DMS53 treated with DMSO at 0.1 percent for 48 hours (cell line): Measurements from ENCODE around the gene BAZ2A.
"Not testable (repeated sequence)": the region's sequence is repeated elsewhere in the genome, so short reads cannot be mapped to it uniquely, and the experiment has no call there.

Experiments
- DNase-seq: peaks from one replicate; lab custom pipeline; 2025; ENCODE audit not compliant: unreplicated experiment; lab: John Stamatoyannopoulos, UW

BAZ2A gene

DNA sequence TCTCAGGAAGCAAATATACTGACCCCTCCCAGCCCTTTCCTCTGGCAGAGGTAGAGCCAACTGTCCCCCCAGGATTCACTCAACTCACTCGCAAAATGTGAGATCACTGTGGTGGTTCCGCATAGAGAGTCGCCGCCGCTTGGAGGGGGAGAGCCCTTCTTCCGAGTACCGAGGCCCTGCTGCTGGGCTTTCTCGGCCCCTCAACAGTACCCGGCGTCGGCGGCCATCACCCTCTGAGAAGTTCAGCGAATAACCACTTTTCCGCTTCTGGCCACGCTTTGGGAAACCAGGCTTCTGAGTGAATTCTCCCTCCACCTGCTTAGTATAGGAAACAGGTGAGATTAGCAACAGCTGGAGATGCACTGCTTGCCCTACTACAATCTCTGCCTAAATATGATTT is 31.1 kb downstream of the BAZ2A start:
- DNase-seq: no peak

DNA sequence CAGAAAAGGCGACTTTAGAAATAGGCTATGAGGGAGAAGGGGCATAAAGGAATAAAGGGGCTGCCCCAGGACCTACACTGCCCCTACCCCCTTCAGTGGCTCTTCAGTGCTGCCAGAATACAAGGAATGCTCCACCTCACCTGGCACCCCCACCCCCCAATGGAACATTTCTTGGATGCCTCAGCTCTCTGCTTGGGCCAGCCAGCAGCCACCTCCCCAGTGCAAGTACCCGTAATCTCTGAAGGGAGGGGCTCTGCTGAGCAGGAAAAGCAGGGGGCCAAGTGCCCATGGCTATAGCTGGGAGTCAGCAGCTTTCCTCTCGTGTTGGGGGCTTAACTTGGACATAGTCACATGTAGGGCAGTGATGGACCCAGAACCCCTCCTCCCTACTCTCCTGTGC is 33.3 kb downstream of the BAZ2A start:
- DNase-seq: no peak

DNA sequence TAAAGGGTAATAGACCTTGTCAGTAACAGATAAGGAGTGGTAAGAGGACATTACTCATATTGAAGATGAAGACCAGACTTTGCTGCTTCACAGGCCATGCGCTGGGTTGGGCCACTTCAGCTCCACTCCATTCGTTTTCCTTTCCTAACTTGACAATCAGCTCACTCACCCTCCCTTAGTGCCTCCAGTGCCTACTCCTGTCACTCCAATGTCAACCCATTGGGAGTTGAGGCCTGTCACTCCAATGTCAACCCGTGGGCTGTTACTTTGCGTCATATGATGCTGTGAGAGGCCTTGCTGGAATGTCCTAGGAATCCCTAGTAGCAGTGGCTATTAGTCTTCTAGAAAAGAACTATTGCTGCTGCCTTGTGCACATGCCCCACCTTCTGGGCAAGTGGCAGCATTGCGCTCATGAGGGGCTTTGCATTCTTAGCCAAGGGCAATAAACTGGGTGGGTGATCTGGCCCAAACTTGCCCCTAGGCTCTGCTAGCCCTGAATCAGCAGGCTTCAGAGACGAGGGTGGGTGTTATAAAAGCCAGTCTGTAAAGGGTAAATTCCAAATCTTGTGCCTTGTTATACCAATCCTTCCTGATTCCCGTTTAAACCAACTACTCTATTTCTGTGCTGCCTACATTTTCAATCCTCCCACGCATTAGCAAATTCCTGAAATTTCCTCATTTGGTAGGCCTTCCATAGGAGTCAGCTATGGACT is 36.1 kb downstream of the BAZ2A start:
- DNase-seq: peak; percentile 27

DNA sequence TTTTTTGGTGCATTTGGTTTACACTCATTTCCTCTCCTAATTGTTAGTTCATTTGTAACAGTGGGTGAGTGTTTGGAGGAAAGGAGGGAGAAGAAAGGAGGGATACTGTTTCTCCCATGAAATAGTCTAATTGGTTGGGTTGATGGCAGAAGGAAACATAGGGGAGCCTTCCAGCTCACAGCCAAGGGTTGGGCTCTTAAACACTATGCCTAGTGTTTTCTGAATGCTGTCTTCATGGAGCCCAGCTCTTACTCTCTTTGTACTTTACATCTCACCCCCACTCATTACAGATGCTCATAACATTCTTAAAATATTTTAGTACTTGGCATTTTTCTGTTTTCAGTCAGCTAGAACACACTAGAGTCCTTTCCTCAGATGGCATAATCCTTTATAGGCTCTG is 38.2 kb downstream of the BAZ2A start:
- no peak for DNase-seq

DNA sequence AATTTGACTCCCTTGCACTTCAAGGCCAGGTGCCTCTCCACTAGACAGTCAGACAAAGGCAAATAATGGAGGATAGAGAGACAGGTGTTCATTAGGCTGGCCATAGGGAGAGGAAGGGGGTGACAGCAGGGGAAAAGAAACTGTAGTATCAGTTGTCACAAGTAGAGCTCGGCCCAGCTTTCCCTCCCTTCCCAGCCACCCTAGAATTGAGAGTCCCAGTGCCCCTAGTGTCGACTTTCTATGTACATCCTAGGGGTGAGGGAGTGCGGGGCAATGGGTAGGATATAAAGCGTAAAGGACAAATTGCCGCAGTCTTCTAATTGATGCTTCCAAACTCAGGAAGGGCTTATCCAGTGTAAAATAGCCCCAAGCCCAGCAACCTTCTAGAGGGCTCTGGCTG is 39.0 kb downstream of the BAZ2A start:
- DNase-seq: peak; percentile 68

DNA sequence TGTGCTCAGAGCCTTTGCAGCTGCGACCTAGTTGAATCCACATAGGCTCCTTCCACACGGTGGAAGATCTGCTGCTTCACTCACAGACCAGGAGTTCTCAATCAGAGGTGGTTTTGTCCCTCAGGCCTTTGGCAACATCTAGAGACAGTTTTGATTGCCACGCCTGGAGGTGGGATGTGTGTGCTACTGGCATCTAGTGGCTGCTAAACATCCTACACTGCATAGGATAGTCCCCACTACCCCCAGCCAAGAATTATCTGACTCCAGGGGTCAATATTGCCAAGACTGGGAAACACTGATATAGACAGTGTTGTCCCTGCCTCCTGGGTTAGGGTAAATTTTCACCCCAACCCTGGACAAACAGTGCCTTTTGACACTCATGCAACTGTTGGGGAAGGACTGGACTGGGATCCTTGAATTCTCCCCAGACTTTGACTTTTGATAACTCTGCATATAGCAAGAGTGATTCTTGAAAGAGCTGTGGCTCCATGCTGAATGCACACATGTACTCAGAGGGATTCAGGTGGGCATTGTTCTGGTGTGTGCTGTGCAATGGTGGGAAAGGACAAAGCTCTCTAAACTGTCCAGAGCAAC is 39.8 kb downstream of the BAZ2A start:
- no peak for DNase-seq

DNA sequence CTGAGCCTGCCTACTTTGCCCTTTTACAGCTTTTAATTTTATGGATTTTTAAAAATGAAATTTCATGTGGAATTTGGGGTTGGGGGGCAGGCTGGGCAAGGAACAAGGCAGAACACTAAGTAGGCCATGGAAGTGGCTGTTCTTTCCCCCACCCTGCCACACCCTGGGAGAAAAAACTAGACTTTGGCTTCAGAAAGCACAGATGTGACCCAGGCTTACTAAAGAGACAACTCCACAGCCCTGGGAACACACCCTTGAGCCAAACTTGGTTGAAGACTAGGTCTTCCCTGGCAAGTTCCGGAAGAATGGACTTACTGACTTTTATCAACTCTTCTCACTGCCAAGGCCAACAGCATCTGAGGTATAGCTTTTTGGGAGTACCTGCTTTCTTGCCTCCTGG is 40.3 kb downstream of the BAZ2A start:
- DNase-seq: no peak

DNA sequence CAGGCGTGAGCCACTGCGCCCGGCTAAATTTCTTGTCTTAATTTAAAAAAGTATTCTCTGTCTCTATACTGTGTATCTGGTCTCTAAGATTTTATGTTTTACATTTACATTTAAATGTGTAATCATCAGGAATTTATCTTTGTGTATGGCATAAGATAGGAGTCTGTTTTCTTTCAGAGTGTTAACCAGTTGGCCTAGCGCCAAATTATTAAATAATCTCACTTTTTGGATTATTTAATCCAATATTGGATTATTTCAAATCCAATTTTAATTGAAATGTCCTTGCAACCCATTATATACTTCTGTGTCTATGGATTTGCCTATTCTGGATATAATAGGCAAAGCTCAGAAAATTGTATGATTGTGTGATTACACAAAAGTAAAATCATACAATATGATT is 45.0 kb downstream of the BAZ2A start:
- DNase-seq: no peak

DNA sequence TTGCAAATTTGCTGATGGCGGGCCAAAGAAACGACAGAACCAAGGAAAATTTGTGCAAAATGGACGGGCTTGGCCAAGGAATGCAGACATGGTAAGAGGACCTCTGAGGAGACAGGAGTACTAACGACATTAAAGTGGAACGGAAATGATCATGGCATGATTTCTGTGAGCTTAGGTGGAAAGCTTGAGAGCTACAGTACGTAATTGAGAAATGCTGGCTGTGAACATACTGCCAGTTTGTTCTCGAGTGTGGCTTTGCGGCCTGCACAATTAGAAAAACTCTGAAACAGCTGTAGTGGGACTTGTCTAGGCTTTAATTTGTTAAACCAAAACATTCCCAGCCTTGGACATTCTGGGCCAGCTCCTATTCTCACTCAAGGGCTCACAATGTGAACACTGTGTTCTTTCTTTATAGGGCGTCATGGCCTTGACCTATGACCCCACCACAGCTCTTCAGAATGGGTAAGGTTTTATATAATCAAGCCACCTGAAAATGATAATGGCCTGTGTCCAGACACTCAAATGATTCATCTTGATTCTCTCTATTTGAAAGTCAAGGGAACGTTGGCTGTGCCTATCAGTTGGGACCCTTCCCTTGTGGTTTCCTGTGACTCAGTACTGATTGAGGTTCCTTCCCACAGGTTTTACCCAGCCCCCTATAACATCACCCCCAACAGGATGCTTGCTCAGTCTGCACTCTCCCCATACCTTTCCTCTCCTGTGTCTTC is 48.5 kb downstream of the BAZ2A start:
- DNase-seq: no peak

DNA sequence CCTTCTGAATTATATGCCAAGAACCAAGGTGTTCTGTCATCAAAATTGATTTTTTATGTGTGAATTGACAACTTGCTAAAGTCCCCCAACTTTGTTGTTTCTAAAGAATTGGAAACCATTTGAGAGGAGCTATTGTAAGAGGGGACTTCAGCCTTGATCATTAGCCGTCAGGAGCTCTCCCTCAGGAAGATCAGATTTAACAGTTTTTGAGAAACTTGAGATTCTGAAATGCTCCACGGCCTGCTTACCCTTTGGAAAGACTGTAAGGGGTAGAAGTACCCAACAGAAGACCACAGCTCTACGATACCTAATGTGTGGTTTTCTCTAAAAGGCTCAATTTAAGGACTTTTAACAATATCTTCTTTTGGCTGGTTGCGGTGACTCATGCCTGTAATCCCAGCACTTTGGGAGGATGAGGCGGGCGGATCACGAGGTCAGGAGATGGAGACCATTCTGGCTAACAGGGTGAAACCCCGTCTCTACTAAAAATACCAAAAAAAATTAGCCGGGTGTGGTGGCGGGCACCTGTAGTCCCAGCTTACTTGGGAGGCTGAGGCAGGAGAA is 51.1 kb downstream of the BAZ2A start:
- DNase-seq: no peak

DNA sequence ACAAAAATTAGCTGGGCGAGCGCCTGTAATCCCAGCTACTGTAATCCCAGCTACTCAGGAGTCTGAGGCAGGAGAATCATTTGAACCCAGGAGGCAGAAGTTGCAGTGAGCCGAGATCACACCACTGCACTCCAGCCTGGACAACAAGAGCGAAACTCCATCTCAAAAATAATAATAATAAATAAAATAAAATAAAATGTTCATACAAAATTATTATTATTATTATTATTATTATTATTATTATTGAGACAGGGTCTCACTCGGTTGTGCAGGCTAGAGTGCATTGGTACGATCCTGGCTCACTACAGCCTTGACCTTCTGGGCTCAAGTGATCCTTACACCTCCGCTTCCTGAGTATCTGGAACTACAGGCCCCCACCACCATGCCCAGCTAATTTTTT is 52.9 kb downstream of the BAZ2A start:
- DNase-seq: not testable (repeated sequence)

DNA sequence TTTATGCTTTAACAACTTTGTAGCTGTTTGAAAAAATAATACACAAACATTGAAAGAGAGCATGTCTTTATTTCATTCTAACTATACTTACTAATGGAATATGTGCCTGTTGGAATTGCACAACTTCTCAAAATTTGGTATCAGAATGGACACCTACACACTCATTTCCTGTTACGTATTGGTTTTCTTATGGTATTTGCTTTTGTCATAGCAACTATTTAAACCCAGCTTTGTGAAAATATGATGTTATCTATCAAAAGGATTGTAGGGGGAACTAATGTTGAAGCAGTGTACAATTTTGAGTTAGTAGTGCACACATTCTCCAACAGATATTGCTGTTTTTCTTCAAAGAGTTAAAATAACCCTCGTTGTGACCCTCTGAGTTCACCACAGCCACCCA is 55.9 kb downstream of the BAZ2A start:
- no peak for DNase-seq

DNA sequence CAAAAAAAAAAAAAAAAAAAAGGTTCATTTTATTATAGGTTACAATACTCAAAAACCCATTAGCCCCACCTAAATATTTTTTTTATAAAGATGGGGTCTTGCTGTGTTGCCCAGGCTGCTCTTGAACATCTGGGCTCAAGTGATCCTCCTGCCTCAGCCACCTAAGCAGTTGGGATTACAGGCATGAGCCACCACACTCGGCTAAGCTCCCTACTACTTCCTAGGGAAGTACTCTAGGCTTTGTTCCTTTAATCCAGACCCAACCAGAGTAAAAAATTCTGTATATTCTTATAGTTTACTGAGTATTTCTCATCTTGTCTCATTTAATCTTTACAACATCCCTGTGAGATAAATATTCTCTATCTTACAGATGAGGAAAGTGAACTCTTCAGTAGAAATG is 57.8 kb downstream of the BAZ2A start:
- no peak for DNase-seq

DNA sequence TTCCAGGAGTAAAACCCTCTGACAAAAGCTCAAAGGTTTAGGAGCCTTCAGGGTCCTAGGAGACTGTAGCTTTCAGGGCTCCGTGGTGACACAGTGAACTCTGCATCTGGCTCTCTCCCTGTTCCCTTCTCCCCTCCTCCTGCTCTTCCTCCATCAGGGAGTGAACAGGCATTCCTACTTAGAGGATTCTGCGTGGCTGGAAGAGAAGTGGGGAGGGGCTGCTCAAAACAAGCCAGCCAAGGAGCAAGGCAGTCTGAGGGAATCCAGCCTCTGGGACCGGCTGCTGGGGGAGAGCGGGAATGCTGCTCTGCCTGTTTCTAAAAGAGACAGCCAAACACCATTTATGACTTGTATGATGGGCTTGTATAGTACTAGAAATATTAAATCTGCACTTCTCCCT is 59.0 kb downstream of the BAZ2A start:
- DNase-seq: no peak

DNA sequence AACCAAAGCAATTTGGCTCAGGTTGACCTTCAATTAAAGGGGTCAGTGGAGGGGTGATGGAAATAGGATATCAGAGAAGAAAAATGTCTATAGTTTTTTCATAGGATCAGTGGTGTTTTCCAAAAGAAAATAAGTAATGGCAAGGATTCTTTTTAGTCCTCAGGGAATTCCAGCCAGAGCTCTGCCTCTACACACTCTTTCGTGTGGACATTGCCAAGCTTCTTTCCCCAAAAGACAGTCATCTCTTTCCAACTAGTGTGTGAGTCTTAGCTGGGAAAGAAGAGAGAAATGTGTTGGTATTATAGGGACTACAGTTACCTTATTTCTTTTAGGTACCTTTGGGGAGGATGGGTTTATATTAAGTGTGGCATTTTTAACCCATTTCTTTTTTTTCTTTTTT is 62.0 kb downstream of the BAZ2A start:
- DNase-seq: no peak

DNA sequence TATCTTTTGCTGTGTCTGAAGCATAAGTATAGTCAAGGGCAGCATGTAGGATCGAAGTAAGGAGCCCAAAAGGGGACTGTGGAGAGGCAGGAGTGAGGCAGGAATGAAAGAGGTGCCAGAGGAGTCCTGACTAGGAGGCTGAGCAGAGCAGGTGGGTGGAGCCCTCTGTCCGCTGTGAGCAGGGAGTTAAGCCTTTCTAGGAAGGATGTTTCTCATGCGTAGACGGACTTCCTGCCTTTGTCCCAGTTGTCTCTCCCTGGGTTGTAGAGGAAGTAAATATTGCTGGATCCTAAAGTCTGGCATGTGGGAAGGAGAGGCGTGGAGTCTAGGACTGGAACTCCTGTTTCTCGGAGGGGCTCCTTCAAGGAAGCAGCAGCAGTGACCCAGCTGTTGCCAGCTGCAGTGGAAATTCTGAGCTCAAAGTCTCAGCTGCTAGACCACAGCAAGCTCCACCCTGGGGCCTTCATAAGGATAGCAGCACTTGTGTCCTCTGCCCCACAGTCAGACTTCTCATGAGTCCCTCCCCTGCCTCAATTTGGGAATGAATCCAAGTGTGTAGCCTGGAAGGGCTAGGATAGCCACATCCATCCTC is 64.5 kb downstream of the BAZ2A start:
- peak; percentile 56 for DNase-seq

DNA sequence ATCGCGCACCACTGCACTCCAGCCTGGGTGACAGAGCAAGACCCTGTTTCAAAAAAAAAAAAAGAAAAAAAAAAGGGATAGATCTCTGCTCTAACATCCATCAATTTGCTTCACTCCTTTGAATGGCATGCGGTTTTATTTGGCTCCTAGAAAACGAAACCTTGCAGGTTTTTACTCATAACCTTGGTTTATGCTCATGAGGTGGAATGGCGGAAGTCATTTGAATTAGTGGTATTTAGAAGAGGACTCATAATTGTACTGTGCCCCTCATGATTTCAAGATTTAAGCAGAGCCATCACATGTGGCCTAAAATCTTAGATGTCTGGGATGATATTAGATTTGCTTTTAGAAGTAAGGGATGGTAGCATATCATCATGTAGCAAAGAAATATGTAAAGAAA is 79.1 kb downstream of the BAZ2A start:
- DNase-seq: no peak

DNA sequence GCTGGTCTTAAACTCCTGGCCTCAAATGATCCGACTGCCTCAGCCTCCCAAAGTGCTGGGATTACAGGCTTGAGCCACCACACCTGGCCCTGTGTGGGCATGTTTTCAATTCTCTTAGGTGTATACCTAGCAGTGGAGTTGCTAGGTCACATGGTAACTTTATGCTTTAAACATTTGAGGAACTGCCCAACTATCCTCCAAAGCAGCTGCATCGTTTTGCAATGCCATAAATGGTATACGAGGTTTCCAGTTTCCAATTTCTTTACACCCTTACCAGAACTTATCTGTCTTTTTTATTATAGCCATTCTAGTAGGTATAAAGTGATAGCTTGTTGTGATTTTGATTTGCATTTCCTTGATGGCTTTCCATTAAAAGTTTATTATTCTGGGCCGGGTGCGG is 83.4 kb downstream of the BAZ2A start:
- DNase-seq: no peak
